GM18519 (cell line): ENCODE data around the gene NAP1L4.

Source experiments
- ATAC-seq: cut with Tn5 transposase; IDR thresholded peaks from one replicate; pipeline ENCODE4 v1.9.1; 2021; ENCODE audit warnings: mild to moderate bottlenecking, moderate library complexity; ENCODE audit not compliant: unreplicated experiment, low FRiP score

NAP1L4 gene

DNA sequence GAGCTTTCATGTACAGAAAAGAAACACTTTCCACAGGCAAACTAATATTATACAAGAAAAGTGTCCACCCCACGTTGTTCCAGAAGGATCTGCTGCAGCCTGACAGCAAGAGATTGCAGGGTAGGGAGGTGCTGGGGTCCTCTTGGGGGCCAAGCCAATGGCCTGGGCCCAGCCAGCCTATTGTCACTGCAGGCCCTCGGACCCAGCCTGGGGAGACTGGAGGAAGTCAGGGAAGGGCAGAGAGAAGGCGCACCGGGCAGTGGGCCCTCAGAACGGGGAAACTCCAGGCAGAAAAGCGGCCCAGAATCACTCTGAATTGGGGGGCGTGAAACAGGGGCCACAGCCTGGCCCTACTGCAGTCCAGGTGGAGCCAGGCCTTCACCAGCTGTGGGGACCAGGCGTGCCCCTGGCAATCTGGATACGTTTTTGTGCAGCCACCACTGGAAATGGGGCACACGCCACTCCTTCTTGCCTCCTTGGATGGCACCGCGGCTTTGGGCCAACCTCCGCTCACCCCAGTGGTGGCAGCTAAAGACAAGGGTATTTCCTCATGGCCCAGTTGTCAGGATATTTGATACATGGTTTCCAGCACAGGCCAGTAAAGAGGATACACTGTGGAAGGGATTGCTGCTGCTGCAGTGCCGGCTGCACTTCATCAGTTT is 3.9 kb upstream of the NAP1L4 start:
- ATAC-seq: no peak

DNA sequence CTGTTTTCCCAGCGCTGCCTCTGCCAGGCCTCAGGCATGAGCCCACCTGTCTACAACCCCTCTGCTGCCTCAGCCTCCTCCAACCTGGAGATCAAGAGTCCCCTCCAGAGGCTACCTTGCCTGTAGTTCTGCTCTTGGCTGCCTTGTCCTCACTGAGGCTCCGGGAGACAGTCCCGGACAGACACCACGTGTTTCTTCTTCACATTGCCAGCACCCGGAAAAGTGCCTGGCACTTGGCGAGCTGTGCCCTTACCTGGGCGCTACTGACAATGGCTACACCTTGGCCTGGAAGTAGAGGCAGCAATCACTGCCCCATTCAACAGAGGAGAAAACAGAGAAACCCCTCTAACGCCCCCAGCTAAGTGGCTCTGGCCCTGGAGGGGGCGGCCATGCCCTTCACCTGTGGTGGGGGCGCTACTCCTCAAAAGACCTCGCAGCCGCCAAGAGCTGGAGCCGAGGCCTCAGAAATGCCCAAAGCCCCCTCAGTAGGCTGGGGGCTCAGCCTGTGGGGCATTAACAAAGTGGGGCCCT is 3.0 kb upstream of the NAP1L4 start:
- no peak for ATAC-seq

DNA sequence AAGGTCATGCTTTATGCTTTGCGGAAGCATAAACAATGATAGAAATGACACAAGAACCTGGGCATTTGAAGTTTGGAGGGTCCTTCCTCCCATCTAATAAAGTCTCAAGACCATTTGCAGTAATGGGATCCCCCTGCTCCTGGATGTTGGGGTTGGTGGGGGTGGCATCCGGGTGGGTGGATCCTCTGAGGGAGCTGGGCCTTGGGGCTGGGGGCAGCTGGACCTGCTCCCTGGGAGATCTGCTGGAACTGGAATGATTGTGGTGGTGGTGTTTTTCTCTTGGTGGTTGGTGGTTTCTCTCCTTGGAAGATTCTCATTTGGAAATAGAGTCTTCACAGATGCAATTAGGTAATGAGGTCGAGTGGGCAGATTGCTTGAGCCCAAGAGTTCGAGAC is 2.2 kb upstream of the NAP1L4 start:
- no peak for ATAC-seq

DNA sequence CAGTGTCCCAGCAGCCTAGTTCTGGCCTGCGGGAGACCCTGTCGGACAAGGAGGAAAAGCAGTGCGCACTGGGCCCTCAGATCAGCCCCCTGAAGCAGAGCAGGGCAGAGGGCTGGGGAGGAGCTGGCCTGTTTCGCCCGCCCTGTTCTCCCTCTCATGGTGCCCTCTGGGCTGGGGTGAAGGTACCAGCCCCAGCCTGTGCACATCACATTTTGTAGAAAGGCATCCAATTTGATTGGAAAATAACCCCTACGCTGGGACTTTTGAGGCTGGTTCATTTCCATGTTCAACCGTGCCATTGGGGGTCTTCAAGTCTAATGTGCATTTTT is 832 bp upstream of the NAP1L4 start:
- no peak for ATAC-seq

DNA sequence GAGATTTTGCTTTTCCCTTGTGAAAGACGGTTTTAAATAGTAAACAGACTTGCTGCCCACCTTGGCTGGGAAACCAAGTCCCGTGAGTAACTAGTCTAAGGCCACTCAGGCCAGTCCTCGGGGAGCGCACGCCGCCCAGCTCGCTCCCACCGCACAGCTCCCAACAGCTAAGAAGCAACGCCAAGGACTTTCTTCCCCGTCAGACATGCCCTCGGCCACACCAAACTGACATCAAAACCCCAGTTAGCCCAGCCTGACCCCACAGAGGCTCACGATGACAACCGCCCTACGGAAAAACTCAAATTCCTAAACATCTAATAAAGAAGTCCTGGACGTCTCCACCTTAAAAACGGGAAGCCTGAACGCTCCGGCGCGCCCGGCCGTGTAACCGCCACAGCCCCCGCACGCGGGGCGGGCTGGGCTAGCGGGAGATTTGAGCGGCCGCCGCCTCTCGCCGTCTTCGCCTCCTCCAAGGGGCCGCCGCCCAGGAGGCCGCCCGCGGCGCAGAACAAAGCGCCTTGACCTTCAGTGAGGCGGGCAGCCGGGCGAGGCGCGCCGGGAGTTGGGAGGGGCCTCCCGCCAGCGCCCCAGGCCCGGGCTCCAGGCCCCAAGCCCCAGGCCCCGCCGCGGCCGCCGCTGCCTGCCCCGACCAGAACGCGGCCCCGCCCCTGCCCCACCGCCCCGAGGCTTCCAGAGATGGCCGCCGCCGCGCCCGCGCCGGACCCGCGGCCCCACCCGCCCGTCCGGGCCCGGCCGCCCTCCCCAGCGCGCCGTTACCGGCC is 486 bp downstream of the NAP1L4 start:
- ATAC-seq: peak; percentile 14

DNA sequence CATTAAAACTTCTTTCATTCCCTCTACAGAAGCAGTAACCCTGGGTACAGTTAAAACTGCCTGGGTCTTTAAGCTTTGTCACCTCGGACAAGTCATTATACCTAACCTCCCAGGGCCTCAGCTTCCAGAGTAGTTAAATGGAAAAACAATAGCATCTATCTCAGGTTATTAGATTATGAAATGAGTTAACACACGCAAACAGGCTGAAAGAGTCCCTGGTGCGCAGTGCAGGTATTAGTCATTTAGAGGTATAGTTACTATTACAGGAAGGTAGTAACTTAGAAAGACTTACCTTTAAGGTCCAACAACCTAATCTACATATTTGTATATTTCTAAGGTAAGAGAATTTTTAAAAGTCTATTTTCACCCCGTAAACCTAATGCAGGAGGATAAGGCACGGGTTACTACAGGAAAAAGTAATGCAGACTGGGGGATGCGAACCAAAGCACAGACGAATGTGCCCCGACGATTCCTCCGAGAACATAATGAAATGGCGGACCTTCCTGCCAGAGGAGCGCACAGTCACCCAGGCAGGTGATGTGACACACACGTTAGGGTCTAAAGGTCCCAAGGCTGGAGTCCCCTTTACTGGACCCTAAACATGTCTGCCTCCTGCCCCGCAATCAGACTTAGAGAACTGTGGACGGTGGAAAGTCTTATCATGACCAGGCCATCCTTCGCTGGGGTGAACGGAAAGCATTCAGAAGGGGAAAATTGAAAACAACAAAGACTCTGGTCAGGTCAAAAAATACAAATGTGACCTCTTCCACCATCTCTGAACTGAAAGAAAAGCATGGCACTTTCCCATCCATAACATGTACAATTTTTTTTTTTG is 1.3 kb downstream of the NAP1L4 start:
- ATAC-seq: no peak

DNA sequence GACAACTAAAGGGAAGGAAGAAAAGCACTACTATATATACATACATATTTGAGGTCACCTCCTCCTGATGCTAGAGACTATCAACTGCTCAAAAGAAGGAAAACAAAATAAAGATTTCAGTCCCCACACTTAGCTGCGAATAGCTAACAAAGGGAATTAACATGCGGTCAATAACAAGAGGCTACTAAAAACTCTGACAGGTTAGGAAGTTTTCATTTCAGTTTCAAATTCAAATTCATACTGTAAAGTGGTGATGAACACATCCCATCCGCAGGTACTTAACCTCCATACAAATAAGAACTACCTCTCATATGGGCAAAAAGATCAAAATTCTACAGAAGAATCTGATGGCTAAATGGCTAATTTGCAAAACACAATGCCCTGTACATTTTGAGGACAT is 2.6 kb downstream of the NAP1L4 start:
- no peak for ATAC-seq

DNA sequence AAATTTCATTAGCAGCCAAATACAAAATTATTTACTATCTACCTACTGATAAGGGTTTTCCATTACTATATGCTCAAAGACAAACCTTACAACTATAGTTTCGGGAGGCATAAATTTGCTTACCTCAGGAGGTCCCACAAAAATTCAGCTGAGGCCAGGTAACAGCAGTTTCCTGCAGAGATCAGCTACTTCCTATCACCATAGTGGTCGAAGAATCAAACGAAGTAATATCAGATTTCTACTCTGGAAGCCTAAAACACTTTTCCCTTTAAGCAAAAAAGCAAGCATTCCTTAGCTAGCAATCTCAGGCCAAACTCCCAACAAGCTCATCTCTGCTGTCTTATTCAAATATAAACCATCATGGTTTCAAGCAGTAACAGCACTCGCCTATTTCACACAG is 3.1 kb downstream of the NAP1L4 start:
- no peak for ATAC-seq

DNA sequence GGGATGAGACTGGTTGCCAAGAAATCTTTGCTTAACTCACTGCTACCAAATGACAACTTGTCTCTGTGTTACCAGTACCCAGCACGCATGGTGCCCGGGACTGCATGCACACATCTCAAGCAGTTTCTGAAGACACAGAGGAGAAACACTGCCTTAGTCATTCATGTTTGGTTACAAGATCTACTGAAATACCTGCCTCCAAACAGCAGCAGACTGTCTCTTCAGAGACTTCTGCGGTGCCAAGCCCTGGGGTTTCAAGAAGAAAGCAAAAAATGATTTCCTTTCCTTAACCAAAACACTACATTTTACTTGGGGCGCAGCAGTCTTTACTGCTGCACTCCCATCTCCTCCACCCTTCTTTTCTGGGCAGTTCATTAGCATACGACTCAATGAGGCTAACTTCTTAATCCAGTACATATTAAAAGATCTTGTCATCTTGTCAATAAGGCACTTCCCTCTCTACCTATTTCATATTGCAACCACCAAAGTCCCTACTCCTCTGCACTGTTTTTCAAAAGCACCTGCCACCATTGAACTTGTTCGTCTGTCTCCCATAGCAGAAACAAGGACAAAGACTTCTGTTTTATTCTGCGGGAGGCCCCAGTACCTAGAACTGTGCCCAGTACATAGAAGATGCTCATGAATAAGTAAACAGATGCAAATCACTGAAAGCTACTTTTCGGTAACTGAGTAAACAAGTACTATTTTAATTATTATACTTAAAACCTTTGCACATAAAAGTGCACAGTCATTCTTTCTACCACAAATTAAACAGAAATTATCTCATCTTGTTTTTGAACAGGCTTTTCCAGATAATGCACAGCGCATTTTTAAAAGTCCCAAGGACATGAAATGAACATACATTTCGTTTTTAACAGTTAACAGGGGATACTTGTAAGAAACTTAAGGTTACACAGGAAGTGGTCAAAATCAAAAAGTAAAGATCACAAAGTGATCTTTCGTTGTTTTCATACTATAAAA is 4.0 kb downstream of the NAP1L4 start:
- no peak for ATAC-seq

DNA sequence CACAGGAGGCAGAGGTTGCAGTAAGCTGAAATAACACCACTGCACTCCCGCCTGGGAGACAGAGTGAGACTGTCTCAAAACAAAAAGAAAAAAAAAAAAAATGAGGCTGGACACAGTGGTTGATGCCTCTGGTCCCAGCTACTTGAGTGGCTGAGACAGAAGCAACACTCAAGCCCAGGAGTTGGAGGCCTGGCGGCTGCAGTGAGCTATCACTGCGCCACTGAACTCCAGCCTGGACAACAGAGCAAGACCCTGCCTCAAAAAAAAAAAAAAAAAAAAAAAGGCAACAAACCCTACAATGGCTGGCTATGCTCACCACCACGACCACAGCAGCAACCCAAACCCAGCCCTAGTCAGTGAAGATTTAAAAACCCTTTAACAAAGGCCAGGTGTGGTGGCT is 8.2 kb downstream of the NAP1L4 start:
- no peak for ATAC-seq

DNA sequence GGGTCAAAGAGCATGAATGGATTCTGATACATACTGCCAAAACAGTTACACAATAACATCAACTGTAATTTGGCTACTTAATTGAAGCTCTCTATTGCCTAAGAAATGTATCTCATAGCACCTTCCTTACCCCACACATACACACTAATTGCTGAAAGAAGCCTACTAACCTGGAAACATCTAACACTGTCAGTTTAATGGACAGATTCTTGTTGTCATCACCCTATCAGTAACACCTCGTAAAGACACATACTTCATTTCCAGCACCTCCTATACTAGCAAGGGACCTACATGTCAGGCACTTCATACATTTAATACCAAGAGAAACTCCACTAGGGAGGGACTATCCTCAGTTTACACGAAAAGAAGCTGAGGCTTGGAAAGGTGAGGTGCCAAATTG is 9.9 kb downstream of the NAP1L4 start:
- no peak for ATAC-seq

DNA sequence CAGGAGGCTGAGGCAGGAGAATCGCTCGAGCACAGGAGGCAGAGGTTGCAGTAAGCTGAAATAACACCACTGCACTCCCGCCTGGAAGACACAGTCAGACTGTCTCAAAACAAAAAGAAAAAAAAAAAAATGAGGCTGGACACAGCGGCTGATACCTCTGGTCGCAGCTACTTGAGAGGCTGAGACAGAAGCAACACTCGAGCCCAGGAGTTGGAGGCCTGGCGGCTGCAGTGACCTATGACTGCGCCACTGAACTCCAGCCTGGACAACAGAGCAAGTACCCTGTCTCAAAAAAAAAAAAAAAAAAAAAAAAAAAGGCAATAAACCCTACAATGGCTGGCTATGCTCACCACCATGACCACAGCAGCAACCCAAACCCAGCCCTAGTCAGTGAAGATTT is 11.0 kb downstream of the NAP1L4 start:
- ATAC-seq: no peak

DNA sequence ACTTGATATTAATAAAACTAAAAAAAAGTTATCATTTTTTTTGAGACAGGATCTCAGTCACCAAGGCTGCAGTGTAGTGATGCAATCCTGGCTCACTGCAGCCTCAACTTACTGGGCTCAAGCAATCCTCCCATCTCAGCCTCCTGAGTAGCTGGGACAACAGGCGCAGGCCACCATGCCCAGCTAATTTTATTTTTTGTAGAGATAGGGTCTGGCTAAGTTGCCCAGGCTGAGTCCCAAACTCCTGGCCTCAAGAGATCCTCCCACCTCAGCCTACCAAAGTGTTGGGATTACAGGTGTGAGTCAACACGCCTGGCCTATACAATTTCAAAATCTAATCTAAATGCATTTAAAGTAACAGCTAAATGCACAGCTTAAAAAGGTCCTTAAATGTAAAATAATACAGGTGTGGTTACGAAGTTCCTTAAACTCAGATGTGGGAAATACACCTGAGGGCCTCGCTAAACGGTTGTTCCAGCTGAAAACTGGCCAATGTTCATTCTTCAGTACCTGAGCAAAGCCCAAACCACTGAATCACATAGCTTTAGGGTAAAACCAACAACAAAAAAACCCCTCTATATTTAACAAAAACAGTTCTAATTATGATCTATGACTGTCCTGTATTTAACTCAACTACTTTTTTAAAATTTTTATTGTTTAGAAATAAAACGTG is 11.8 kb downstream of the NAP1L4 start:
- no peak for ATAC-seq

DNA sequence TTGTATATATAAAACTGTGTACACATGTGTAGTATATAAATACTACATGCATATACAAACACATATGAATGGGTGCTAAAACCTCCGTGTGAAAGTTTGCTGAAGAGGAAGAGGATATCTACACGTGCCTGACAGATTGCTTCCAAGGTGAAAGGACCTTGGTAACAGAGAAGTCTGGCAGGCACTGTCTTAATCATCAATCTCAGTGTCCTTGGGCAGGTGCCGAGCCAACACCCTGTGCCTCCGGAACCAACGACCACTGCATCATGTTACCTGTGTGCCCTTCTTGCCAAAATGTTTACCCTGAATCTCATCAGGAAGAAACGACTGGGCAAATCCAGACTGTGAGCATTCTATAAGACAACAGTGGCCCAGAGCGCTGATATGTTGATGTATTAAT is 15.0 kb downstream of the NAP1L4 start:
- no peak for ATAC-seq

DNA sequence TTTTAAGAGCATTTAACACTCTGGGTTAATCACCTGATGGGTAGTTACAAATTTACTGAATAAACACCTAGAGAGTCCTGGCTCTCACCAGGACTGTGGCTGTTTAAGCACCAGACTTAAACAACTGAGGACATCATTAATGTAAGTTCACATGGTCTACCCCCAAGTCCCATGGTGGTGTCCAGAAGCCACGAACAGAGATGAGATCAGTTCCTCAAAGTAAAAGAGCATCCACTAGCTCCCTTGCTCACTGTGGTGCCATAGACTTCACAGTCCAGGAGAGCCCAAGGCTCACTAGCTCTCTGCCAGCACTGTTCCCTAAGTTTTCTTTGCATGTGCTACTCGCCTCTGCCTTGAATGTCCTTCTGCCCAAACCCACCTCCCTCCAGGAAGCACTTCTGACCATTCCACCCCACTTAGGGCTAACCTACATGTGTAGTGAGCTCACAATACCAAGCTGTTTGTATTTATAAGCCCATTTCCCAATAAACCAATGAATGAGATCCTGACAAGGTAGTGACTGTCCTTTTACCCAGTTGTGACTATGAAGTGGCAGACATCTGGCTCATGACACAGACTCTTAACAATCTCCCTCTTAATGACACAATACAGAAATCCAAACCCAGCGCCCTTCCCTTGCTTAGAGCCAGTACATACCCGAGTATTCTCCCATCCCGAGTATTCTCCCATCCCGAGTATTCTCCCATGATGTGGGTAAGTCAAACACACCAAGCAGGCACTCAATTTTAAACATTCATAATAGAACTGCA is 15.7 kb downstream of the NAP1L4 start:
- no peak for ATAC-seq

DNA sequence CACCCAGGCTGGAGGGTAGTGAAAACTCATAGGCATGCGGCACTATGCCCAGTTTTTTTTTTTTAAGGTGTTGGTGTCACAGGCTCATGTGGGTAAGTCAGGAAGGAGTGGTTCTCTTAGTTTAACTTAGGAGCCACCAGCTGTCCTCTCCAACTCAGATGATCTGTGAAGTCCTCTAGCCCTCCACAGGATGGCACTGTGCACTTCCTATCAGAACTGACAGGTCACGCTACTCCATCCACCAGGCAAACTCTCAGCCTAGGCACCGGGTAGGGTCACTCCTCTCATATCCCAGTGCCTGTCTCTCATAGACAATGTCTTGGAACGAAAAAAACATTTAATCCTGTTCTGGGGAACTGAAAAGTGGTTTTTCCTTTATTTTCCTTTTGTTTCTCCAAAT is 16.5 kb downstream of the NAP1L4 start:
- ATAC-seq: no peak

DNA sequence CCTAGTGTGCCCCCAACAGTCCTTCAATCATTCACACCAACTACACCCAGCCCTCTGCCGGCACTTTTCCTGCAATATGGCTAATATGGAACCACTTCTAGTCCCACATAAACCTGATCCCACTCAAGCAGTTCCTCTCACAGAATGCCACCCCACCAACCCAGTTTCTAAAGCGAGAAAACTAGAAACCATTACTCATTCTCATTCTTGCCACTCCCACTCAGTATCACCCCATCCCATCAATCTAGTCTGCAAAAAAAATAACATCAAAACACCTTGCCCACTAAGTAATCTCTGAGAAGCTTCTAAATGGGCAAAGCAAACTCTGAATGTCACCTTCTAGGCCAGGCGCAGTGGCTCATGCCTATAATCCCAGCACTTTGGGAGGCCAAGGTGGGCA is 17.9 kb downstream of the NAP1L4 start:
- ATAC-seq: no peak

DNA sequence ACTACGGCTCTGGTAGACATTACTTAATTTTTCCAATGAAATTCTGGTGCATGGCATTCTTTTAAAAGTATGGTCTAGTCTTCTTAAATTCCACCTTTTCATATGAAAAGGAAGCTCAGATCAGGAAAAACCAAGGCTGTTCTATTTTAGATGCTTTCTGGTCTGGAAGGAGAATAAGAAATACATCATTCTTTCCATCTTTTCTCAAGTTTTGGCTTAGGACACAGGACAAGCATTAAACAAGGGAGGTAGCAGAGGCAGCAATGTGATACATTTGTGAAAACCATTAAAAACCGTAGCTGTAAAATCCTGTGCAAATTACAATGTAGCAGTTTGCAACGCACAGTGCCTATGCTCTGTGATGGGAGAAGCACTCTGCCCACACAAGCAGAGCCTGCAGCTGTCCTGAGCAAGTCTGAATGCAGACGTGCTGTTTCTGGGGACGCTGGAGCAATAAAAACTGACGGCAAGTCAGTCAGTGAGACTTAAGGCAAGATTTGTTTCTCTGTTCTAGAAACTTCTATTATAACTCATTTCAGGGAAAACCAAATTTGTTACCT is 23.7 kb downstream of the NAP1L4 start:
- ATAC-seq: no peak

DNA sequence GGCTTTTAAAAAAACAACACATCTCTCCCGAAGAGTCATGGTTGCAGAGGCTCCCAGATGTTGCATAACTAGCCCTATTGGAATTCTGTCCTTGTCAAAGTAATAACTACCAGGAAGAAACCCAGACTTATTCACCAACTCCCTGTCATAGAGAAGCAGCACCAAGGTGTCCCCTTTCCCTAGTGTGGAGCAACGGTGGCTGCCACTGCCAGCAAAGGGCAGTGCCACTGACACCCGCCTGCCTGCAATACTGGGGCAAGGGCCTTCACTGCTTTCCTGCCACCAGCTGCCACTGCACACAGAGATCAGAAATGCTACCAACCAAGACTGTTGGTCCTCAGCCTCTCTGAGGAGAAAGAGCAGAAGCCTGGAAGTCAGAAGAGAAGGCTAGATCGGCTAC is 27.3 kb downstream of the NAP1L4 start:
- no peak for ATAC-seq
